Neural cell (in vitro differentiated cells): ENCODE data around the gene FBLN2. TPM values are rescaled to one million over a fixed set of nuclear protein-coding genes. Genes with fewer than 3 reads are reported as not detected.

Experiments used
- H2AFZ ChIP-seq: fragments of 200-600, 300-800 bp; sonication (generic), shearing (Covaris generic); 2 replicates; pipeline ENCODE4 v1.6.0; 2014; ENCODE audit warnings: low read depth, mild to moderate bottlenecking, antibody characterized with exemption, low read length, moderate library complexity
- H3F3A ChIP-seq: fragments of 200-600 bp; shearing (Covaris generic); 2 replicates; pipeline ENCODE4 v1.6.1; 2016; ENCODE audit warnings: mild to moderate bottlenecking, moderate library complexity, mixed read lengths, antibody characterized with exemption, low read length; ENCODE audit not compliant: insufficient read depth, poor library complexity, severe bottlenecking
- H3K27ac ChIP-seq: fragments of 200-600, 300-800 bp; sonication (generic), shearing (Covaris generic); 2 replicates; pipeline ENCODE4 v1.5.1; 2014; ENCODE audit warnings: mild to moderate bottlenecking, low read length, moderate library complexity
- H3K27me3 ChIP-seq: fragments of 300-800, 200-600 bp; sonication (generic), shearing (Covaris generic); 2 replicates; pipeline ENCODE4 v1.6.0; 2014; ENCODE audit warnings: mild to moderate bottlenecking, low read depth, low read length, moderate library complexity; ENCODE audit not compliant: insufficient read depth
- H3K36me3 ChIP-seq: fragments of 300-800, 200-600 bp; sonication (generic), shearing (Covaris generic); 2 replicates; pipeline ENCODE4 v1.5.1; 2014; ENCODE audit warnings: mild to moderate bottlenecking, antibody characterized with exemption, low read length, moderate library complexity; ENCODE audit not compliant: insufficient read depth
- H3K4me2 ChIP-seq: fragments of 300-800, 200-600 bp; sonication (generic), shearing (Covaris generic); 2 replicates; pipeline ENCODE4 v1.6.0; 2014; ENCODE audit warnings: mild to moderate bottlenecking, low read length
- H3K4me3 ChIP-seq: fragments of 300-800, 200-600 bp; sonication (generic), shearing (Covaris generic); 2 replicates; pipeline ENCODE4 v1.5.1; 2014; ENCODE audit warnings: mild to moderate bottlenecking, low read length, moderate library complexity
- H3K79me2 ChIP-seq: fragments of 200-600 bp; shearing (Covaris generic); replicated peaks from 2 replicates; pipeline ENCODE4 v1.6.0; 2014; ENCODE audit warnings: mild to moderate bottlenecking, low read length, moderate library complexity; ENCODE audit not compliant: insufficient read depth
- H3K9ac ChIP-seq: fragments of 300-800, 200-600 bp; sonication (generic), shearing (Covaris generic); 2 replicates; pipeline ENCODE4 v1.6.1; 2016; ENCODE audit warnings: mild to moderate bottlenecking, low read length, mixed read lengths
- H3K9me2 ChIP-seq: fragments of 200-600 bp; shearing (Covaris generic); 2 replicates; pipeline ENCODE4 v1.6.1; 2016; ENCODE audit warnings: mild to moderate bottlenecking, low read length, mixed read lengths; ENCODE audit not compliant: insufficient read depth
- H3K9me3 ChIP-seq: fragments of 200-600, 300-800 bp; sonication (generic), shearing (Covaris generic); 2 replicates; pipeline ENCODE4 v1.6.1; 2016; ENCODE audit warnings: mild to moderate bottlenecking, mixed run types, low read length, moderate library complexity, mixed read lengths
- H4K20me1 ChIP-seq: fragments of 200-600 bp; shearing (Covaris generic); 2 replicates; pipeline ENCODE4 v1.6.1; 2016; ENCODE audit warnings: mild to moderate bottlenecking, mixed run types; ENCODE audit not compliant: insufficient read depth
- EP300 ChIP-seq: fragments of 450-650 bp; conservative IDR thresholded peaks from 2 replicates; pipeline ENCODE4 v1.6.1; 2014; ENCODE audit warnings: antibody characterized with exemption, mild to moderate bottlenecking, moderate library complexity; ENCODE audit not compliant: poor library complexity, severe bottlenecking
- EZH2 ChIP-seq: fragments of 200-600, 300-800 bp; shearing (Covaris generic), sonication (generic); IDR thresholded peaks from 2 replicates; pipeline ENCODE4 v1.6.1; 2014; ENCODE audit warnings: antibody characterized with exemption, low read length, borderline replicate concordance, mild to moderate bottlenecking; ENCODE audit not compliant: insufficient read depth, poor library complexity, severe bottlenecking
- MXI1 ChIP-seq: fragments of 450-650 bp; conservative IDR thresholded peaks from 2 replicates; pipeline ENCODE4 v1.6.1; 2014; ENCODE audit warnings: antibody characterized with exemption, mild to moderate bottlenecking; ENCODE audit not compliant: poor library complexity, severe bottlenecking
- POLR2AphosphoS5 ChIP-seq: IDR thresholded peaks from 2 replicates; pipeline ENCODE4 v1.6.1; 2012
- RAD21 ChIP-seq: fragments of 450-650 bp; conservative IDR thresholded peaks from 2 replicates; pipeline ENCODE4 v1.6.1; 2014; ENCODE audit warnings: antibody characterized with exemption, mild to moderate bottlenecking, moderate library complexity
- SMC3 ChIP-seq: fragments of 450-650 bp; conservative IDR thresholded peaks from 2 replicates; pipeline ENCODE4 v1.6.1; 2014; ENCODE audit warnings: antibody characterized with exemption, mild to moderate bottlenecking, moderate library complexity; ENCODE audit not compliant: poor library complexity
- TAF1 ChIP-seq: IDR thresholded peaks from 2 replicates; pipeline ENCODE4 v1.6.1; 2012; ENCODE audit warnings: low read depth
- polyA plus RNA-seq: library from polyadenylated mRNA; depleted of rRNA; stranded (reverse); fragments of >200 nt; gene quantifications from 2 replicates; pipeline ENCODE4 v1.2.3, GENCODE V29; 2014
- TF ChIP-seq, protein P1 (sequence below): fragments of 450-650 bp; IDR thresholded peaks from 2 replicates; pipeline ENCODE4 v1.5.1; 2014; ENCODE audit warnings: antibody characterized with exemption, mild to moderate bottlenecking, moderate library complexity; ENCODE audit not compliant: poor library complexity, severe bottlenecking
- TF ChIP-seq, protein P2 (sequence below): IDR thresholded peaks from 2 replicates; pipeline ENCODE4 v1.6.1; 2012; ENCODE audit warnings: borderline replicate concordance

FBLN2 gene
- polyA plus RNA-seq, 1 donor from 2014 or later = 0.37 TPM

DNA sequence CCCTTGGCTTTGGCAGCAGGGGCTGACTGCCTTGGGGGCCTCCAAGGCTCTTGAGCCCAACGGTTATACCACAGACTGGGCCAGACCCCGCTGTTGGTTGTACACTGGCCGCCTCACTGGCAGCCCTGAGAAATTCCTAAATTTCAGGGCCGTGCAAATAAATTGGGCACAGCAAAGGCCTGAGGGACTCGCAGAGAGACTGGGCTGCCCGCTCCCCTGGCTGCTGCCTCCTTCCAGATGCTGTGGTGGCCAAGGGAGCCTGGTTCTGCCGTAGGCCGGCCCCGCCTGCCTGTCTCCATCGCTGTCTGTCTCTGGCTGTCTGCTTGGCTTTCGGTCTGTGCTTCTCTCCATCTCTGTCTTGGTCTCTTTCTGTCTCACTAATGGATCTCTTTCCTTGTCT lies 9.0 kb downstream of the FBLN2 start:
- TF ChIP-seq SMC3 (no peak), RAD21 (no peak), EZH2 (no peak), MXI1 (no peak), EP300 (no peak), POLR2AphosphoS5 (no peak), TAF1 (no peak)
- TF ChIP-seq, protein P1, sequence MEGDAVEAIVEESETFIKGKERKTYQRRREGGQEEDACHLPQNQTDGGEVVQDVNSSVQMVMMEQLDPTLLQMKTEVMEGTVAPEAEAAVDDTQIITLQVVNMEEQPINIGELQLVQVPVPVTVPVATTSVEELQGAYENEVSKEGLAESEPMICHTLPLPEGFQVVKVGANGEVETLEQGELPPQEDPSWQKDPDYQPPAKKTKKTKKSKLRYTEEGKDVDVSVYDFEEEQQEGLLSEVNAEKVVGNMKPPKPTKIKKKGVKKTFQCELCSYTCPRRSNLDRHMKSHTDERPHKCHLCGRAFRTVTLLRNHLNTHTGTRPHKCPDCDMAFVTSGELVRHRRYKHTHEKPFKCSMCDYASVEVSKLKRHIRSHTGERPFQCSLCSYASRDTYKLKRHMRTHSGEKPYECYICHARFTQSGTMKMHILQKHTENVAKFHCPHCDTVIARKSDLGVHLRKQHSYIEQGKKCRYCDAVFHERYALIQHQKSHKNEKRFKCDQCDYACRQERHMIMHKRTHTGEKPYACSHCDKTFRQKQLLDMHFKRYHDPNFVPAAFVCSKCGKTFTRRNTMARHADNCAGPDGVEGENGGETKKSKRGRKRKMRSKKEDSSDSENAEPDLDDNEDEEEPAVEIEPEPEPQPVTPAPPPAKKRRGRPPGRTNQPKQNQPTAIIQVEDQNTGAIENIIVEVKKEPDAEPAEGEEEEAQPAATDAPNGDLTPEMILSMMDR = no peak
- TF ChIP-seq, protein P2, sequence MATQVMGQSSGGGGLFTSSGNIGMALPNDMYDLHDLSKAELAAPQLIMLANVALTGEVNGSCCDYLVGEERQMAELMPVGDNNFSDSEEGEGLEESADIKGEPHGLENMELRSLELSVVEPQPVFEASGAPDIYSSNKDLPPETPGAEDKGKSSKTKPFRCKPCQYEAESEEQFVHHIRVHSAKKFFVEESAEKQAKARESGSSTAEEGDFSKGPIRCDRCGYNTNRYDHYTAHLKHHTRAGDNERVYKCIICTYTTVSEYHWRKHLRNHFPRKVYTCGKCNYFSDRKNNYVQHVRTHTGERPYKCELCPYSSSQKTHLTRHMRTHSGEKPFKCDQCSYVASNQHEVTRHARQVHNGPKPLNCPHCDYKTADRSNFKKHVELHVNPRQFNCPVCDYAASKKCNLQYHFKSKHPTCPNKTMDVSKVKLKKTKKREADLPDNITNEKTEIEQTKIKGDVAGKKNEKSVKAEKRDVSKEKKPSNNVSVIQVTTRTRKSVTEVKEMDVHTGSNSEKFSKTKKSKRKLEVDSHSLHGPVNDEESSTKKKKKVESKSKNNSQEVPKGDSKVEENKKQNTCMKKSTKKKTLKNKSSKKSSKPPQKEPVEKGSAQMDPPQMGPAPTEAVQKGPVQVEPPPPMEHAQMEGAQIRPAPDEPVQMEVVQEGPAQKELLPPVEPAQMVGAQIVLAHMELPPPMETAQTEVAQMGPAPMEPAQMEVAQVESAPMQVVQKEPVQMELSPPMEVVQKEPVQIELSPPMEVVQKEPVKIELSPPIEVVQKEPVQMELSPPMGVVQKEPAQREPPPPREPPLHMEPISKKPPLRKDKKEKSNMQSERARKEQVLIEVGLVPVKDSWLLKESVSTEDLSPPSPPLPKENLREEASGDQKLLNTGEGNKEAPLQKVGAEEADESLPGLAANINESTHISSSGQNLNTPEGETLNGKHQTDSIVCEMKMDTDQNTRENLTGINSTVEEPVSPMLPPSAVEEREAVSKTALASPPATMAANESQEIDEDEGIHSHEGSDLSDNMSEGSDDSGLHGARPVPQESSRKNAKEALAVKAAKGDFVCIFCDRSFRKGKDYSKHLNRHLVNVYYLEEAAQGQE = no peak
- no peaks in the 10 kb centered on the region for H3K9me3 ChIP-seq

DNA sequence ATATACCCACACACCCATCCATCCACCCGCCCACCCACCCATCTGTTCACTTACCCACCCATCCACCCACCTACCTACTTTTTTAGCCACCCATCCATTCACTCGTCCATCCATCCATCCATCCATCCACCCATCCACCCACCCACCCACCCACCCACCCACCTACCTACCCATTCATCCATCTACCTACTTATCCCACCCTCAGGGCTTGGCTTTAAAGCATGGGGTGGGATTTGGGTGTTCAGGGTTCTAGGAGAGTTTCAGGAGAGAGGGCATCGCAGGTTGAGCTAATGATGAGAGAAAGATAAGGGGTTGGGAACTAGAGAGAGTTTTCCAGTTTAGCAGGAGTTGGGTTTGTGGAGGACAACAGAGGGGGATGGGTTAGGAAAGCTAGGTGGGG lies 9.7 kb downstream of the FBLN2 start:
- Histone ChIP-seq H3F3A (no peaks in the 10 kb centered on the region), H3K9me2 (no peaks in the 10 kb centered on the region), H4K20me1 (no peaks in the 10 kb centered on the region), H3K9ac (no peak overlapping the region), H3K27ac (no peak overlapping the region), H3K9me3 (no peaks in the 10 kb centered on the region), H2AFZ (no peak overlapping the region), H3K4me3 (no peak overlapping the region), H3K4me2 (no peak overlapping the region), H3K79me2 (no peaks in the 10 kb centered on the region), H3K36me3 (no peaks in the 10 kb centered on the region), H3K27me3 (no peaks in the 10 kb centered on the region)
- TF ChIP-seq, protein P1 = no peak
- TF ChIP-seq POLR2AphosphoS5 = no peak
- no peak for TF ChIP-seq RAD21
- TF ChIP-seq, protein P2 = no peak
- no peak for TF ChIP-seq EP300
- no peak for TF ChIP-seq MXI1
- no peak for TF ChIP-seq TAF1
- TF ChIP-seq SMC3 = no peak
- no peak for TF ChIP-seq EZH2

More for the DNA sequence above, 9.0 kb downstream of the FBLN2 start:
- Histone ChIP-seq H3K4me2 (no peak overlapping the region), H3K27me3 (no peaks in the 10 kb centered on the region), H3K27ac (no peak overlapping the region), H3K36me3 (no peaks in the 10 kb centered on the region), H3K4me3 (no peak overlapping the region), H3F3A (no peaks in the 10 kb centered on the region), H3K9me2 (no peaks in the 10 kb centered on the region), H4K20me1 (no peaks in the 10 kb centered on the region), H3K9ac (no peak overlapping the region), H2AFZ (no peak overlapping the region), H3K79me2 (no peaks in the 10 kb centered on the region)
